HG03378 (cell line): ENCODE measurements around the gene OR6B3.
"Not testable (repeated sequence)": the region's sequence is repeated elsewhere in the genome, so short reads cannot be mapped to it uniquely, and the experiment has no call there.

ENCODE experiments used
- ATAC-seq: cut with Tn5 transposase; IDR thresholded peaks from one replicate; pipeline ENCODE4 v1.9.1; 2021; ENCODE audit warnings: mild to moderate bottlenecking, moderate library complexity; ENCODE audit not compliant: unreplicated experiment

Gene OR6B3

DNA sequence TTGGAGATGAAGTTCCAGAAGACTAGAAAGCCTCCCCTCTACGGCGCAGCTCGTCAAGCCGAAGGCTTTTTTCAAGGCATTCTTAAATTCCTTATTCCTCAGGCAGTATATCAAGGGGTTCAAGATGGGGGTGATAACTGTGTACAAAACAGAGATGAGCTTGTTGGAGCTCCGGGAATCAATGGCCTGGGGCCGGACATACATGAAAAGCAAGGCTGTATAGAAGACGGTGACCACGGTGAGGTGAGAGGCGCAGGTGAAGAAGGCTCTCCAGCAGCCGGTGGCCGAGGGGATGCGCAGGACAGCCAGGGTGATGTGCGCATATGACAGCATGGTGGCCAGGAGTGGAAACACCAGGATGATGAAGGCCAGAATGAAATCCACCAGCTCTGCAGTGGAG is 8.2 kb downstream of the OR6B3 start:
- no peak for ATAC-seq

DNA sequence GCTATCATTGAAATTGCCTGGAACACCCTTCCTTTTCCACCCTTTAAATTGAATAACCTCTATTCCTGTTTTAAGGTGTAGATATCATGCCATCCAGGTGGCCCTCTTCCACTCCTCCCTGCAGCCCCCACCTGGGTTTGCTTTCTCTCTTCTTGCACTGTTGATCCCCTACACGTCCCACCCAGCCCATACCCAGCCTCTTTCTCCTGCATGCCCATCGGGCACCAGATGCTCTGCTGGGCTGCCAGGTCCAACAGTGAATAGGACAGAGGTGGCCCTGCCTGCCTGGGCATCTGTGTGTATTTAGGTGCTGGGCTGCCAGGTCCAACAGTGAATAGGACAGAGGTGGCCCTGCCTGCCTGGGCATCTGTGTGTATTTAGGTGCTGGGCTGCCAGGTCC is 9.2 kb downstream of the OR6B3 start:
- ATAC-seq = not testable (repeated sequence)

DNA sequence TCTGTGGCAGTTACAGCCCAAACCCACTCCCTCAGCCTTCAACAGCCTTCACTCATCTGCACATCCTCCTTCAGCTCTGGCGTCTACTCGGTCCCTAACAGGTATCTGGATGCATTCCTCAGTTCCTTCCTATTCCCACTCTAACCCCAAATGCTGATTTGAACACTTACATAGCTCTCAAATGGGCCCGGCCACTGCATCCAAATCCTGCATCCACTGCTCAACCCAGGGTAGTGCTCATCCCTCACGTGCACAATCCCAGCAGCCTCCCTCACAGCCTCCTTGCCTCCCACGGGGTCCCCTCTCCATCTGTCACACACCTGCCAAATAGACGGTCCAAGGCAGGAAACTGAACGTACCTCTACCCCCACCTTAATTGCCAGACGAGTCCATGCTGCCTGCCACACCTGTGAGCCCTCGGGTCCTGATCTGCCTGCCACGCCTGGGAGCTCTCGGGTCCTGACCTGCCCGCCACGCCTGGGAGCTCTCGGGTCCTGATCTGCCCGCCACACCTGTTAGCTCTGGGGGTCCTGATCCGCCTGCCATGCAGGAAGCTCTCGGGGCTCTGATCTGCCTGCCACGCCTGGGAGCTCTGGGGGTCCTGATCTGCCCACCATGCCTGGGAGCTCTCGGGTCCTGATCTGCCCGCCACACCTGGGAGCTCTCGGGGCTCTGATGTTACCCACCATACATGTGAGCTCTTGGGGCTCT is 9.9 kb downstream of the OR6B3 start:
- no peak for ATAC-seq

DNA sequence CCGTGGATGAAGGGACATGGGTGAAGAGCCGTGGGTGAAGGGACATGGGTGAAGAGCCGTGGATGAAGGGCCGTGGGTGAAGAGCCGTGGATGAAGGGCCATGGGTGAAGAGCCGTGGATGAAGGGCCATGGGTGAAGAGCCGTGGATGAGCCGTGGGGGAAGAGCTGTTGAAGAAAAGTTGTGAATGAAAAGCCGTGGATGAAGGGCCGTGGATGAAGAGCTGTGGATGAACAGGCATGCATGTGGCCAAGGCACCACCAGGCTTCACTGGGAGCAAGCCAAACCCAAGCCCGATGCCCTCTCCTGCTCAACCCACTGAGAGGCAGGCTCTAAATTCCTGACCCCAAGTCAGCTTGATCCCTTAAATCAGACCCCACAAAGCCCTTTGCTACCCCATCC is 10.6 kb downstream of the OR6B3 start:
- no peak for ATAC-seq

DNA sequence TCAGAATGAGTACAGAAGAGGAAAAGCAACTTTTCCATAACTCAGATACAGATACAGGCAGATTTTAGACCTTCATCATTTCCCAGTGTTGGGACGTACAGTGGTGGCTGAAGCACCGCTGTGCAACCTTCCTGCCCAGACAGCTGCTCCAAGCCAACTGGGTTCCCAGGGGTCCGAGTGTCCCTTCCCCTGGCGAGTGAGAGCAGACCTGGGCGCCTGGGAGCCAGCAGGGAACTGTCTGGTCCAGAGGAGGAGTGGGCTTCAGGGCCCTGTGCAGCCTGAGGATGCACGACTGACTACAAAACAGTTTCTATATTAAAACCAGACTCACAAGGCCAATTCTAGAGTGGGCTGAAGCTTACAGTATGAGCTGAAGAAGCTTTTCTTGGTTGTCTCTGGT is 12.0 kb downstream of the OR6B3 start:
- no peak for ATAC-seq

DNA sequence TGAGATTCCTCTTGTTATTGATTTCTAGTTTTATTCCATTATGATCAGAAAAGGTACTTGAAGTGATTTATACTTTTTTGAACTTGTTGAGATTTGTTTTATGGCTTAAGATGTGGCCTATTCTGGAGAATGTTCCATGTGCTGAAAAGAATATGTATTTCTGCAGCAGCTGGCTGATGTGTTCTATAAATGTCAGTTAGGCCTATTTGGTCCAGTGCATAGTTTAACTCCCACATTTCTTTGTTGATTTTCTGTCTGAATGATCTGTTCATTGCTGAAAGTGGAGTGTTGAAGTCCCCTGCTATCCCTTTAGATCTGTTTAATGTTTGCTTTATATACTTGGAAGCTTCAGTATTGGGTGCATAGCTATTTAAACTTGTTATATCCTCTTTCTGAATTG is 16.0 kb downstream of the OR6B3 start:
- no peak for ATAC-seq

DNA sequence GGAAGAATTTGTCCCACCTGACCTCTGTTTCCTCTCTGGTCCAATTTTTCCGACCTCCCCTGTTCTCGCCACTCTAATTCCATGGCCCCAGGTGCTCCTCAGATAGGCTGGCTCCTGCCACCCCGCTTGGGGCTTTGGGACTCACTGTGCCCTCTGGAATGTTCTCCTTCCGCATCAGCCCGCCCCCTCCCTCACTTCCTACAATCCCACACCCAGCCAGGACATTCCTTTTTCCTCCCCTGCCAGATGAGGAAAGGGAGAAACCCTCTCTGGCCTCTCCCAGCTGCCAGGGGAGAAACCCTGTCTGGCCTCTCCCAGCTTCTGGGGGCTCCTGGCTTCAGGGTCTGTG is 20.0 kb downstream of the OR6B3 start:
- no peak for ATAC-seq

DNA sequence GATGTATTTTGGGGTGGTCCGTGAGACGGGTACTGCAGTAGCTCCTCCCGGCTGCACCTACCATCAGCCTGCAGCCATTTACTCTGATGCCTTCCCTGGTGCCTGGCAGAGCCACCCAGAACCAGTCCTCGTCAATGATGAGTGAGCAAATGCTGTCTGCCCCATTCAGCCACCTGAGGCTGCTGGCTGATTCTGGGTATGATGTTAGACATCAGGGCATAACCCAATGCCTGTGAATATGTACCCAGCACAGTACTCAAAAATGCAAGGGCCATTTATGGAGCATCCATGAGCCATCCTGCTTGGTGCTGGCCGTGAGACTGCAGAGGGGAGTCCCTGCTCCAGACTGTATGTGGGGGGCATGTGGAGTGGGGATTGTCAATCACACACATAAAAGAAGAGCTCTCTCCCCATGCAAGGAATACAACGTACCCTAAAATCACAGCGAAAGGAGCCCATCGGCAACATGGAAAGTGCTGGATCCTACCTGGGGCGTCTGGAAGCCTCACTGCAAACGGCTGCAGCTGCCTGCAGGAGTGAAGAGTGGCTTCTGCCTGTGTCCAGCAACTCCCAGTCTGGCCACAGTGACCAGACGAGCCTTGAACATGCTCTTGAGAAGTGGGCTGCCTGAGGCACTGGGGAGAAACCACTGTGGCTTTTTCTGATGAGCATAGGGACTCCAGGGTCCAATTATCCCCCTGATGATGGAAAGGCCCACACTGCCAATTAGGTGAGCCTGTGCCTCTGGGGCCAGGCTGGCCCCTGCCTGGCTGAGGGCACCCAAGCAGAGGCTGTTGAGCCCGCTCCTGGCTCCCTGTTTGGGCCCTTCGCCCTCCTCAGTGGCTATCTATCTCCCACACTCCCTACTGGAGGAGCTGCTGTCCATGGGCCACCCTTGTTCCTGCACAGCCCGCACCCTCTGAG is 20.7 kb downstream of the OR6B3 start:
- no peak for ATAC-seq

DNA sequence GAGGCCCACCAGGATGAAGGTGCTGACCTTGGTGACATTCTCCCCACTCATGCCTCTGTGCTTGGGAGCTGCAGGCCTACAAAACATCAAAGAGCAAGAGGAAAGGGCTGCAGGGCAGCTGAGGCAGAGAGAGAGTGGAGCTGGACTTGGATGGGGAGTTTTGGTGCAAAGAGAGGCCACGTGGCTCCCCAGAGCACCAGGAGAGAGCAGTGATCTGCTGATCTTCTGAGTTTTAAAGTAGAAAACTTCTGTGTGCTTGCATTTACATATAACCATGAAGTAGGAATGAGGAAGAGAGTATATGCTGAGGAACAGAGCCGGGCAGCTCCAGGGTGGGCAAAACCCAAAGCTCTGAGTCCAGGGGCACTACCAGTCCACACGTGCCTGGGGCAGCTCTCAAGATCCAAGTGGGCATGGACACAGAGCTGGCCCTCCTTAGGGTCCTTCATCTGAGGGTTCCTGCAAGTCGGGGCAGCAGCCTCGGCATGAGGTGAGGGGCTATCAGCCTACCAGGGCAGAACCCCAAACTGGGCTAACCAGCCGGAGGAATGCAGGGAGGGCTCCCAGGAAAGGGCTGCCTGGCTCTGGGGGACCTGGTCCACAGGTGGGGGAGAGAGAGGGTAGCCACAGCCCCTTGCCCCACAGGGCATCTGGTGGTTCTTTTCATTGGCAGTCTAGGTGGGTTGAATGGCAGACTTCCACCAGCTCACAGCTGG is 22.8 kb downstream of the OR6B3 start, which contains the start of gene OR6B2:
OR6B2 (minus strand) TSS at position 51 of the 716 bp plus-strand sequence; CDS start at position 51, 0 bp downstream.
- ATAC-seq = no peak

DNA sequence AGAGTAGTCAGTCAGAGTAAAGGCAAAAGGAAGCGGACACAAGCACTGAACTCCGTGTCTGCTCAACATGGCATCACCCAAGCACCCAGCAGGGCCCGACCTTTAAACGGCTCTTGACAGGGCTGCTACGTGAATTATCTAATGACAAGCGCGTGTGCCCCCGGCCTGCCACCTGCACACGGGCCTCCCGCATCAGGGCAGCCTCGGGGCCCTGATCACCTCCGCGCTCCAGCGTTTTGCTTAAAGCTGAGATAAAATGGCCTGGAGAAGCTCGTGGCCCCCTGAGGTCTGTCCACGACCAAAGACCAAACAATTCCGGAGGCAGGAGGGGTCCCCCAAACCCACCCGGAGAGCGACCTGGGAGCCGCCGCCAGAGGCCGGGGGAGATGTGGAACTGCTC is 28.6 kb downstream of the OR6B3 start:
- no peak for ATAC-seq

DNA sequence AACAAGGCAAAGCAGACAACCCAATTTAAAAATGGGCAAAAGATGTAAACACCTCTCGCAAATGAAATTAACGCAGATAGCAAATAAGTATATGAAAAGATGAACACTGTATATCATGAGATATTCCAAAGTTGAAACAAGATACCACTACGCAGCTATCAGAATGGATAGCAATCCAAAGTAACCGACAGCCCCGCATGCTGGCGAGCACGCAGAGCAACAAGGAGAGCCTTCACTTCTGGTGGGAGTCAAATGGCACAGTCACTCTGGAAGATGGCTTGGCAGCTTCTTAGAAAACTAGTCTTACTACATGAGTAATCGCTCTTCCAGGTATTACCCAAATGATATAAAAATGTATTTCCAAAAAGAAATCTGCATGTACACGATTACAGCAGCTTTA is 29.5 kb downstream of the OR6B3 start:
- ATAC-seq = no peak

DNA sequence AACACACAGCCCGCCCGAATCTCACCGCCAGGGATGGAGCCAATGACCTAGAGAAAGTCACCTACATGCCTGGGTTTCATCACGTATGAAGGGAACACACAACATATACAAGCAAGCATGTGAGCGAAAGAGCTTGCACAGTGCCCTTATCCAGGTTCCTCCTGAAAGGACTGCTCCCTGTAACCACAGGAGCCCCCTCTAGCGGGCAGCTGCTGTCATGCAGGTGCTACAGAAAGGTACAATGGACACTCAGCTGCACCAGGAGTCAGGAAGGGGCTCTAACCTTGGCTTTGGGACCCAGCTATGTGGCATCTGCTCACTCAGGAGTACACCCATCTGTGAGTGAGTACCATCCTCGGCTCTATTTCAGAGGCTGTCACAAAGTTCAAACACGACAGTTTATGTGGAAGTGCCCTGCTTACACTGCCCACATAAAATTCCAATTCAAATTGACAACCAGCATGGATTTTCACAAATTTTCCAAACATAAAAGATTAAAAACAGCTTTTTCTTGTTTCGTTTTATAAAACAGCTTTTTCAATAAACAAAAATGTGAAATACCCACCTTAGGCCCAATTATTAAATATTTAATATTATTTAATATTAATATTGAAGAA is 31.7 kb downstream of the OR6B3 start:
- ATAC-seq = no peak

DNA sequence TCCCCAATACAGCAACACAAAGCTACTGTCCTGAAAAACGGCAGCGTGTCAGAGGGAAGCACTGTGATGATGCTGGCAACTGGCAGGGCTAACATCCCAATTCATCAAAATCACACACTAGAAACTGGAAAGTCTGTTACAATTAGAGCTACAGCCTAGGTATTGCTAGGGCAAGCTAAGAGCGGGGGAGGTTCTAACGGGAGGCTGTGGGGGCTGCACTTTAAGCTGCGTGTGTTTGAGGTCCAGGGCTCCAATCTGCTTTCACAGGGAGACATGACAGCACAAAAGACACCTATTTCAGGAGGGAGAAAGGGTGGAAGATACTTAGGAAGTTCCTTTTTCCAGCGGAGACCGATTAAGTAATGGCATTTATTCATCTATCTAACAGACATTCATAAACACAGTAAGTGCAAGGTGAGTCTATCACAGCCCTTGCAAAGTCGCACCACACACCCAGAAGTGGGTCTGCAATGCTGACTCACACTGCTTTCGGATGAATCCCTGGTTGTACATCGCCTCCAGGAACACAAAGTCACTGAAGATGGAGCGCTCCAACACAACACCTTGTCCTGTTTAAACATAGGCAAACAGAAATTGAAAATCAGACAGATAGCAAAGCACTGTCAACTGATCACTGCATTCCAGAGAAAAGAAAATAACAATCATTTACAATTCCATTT is 35.1 kb downstream of the OR6B3 start:
- no peak for ATAC-seq

DNA sequence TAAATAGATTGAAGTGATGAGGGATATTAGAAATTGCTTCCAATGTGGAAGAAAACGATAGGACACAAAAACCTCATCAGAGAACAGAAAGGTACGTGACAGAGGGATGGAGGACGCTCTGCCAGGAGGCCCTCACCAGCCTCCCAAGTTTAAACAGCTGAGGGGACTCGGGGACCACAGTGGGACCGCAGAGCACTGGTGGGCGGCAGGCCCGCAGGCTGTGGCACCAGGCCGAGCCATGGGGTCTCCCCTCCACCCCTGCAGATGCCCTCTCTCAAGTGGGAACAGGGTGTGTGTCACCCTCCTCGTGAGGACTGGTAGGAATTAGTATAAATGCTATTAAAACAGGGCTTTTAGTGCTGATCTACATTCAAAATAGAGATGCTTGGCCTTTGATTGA is 39.0 kb downstream of the OR6B3 start:
- ATAC-seq = no peak

DNA sequence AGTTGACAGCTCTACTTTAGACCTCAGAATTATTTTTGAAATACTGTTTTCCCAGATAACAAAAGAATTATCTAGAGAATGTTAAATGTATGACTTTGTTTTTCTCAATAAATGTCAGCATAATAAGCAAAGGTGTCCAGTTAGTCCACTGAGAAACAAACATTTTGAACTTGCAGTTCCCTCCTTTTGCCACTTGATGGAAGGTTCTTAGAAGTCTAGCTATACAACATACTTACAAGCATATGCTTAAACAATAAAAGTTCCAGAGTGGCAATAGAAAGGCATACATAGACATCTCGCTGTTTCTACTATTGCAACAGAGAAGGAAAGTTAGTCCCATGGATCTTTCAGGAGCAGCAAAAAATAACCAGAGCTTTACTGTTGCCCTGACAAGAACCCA is 40.0 kb downstream of the OR6B3 start:
- ATAC-seq = no peak

DNA sequence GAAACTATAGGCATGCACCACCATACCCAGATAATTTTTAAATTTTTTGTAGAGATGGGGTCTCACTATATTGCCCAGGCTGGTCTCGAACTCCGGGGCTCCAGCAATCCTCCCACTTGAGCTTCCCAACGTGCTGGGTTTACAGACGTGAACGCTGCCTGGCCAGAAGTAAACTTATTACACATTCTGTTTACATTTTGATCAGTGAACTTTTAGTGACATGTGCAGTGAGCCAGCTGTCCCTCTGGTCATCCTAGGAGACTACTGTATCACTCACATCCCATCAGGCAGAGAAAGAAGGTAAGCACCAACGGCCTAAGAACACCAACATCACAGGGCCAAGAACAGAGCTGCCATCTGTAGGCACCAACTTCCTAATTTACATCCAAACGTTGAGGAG is 50.3 kb downstream of the OR6B3 start:
- ATAC-seq = no peak

DNA sequence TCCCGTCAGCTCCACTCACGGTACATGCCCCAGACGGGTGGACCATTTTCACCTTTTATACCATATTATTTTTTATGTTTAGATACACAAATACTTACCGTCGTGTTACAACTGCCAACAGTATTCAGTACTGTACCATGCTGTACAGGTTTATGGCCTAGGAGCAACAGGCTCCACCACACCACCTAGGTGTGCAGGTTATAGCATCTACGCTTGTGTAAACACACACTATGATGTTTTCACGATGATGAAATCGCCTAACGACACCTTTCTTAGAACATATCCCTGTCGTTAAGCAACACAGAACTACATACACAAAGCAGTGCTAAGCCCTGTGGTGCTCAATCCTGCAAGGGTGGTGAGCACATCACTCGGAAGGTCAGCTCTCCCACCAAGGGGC is 52.6 kb downstream of the OR6B3 start:
- ATAC-seq = no peak

DNA sequence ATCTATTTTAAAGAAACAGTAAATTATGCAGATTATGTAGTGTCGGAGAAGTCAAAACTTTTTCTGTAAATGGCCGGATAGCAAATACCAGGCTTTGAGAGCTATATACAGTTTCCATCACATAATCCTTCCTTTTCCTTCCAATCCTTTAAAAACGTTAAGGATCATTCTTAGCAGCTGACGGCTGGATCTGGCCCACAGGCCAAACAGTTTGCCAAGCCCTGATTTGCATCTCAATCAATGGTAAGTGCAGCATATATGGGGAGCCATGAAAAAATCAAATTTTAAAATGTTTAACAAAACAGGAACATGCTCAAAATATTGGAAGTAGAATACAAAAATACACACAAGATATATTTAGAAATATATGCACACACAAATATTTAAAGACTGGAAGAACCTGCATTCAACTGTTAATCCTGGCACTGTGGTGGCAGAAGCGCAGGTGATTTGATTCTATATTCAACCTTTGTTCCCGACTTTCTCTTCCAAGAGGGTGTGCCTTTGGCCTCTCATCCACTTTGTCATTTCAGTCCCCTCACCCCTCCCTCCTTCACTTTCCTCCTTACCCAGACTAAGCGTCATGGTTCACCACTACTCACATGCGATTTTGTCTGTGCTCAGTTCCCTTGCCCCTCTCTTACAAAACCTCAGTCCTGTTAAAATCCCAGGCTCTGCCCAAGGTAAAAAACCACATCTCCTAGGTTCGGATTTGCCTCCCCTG is 55.5 kb downstream of the OR6B3 start:
- no peak for ATAC-seq
